ENCODE results near the gene RXFP4. TPM values are rescaled to one million over a fixed set of nuclear protein-coding genes. Genes with fewer than 3 reads are reported as not detected.
"Not testable (repeated sequence)": the region's sequence is repeated elsewhere in the genome, so short reads cannot be mapped to it uniquely, and the experiment has no call there.

The RXFP4 gene
- total RNA-seq, 1 experiment from 2014 or later = not detected

DNA sequence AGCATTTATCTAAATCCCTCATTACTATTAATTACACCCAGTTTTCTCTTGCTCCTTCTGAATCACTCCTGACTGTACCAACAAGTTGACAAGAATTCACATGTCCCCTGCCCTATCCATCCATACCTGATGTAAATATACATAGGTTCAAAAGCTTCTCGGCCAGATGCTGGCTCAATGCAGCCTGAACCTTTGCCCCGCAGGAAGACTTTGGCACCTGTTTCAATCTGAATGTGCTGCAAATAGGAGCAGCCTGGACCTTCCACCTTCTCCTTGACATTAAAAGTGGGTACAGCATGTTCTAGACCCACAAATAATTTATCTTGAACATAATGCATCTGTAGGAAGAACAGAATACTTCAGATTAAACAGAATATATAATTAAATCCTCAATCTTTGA, 15.9 kb upstream of the RXFP4 start:
- Histone ChIP-seq H3K36me3 (ENCODE audit: low read depth, low read length) (peaks cover 78% of the 10 kb centered on the region), H3K4me2 (ENCODE audit: low read length) (no peak overlapping the region), H2AFZ (ENCODE audit: low read length) (no peak overlapping the region), H3K79me2 (ENCODE audit: low read length) (peaks cover 72% of the 10 kb centered on the region), H3K9me2 (replicated peaks; ENCODE audit: low read length) (no peaks in the 10 kb centered on the region), H3K4me1 (ENCODE audit: insufficient read depth, low read length) (peaks cover 22% of the 10 kb centered on the region), H3K9me3 (ENCODE audit: low read length) (no peaks in the 10 kb centered on the region), H3K27me3 (ENCODE audit: low read length) (no peaks in the 10 kb centered on the region), H4K20me1 (ENCODE audit: low read length) (peaks cover 44% of the 10 kb centered on the region), H3K4me3 (ENCODE audit: low read length) (no peak overlapping the region), H3K9ac (ENCODE audit: low read length) (no peak overlapping the region), H3K27ac (ENCODE audit: low read length) (no peak overlapping the region), H3F3A (ENCODE audit: low read length, unreplicated experiment) (peaks cover 6% of the 10 kb centered on the region)
- TF ChIP-seq EZH2phosphoT487 (IDR thresholded peaks at IDR 0.05; ENCODE audit: borderline replicate concordance, low read length) (no peak), EZH2 (IDR thresholded peaks at IDR 0.05; ENCODE audit: low read length, unreplicated experiment) (no peak), CTCF (conservative IDR thresholded peaks at IDR 0.05; ENCODE audit: low read depth, low read length) (no peak)
- ATAC-seq = no peak
- CTCF ChIA-PET = no interaction called here
- intact Hi-C loops (cut with micrococcal nuclease) = no loop called here
- no peak for DNase-seq
- POLR2A ChIA-PET (ENCODE audit: unreplicated experiment) = no interaction called here
- BruUV-seq (replicated peaks) = no TSS peak

DNA sequence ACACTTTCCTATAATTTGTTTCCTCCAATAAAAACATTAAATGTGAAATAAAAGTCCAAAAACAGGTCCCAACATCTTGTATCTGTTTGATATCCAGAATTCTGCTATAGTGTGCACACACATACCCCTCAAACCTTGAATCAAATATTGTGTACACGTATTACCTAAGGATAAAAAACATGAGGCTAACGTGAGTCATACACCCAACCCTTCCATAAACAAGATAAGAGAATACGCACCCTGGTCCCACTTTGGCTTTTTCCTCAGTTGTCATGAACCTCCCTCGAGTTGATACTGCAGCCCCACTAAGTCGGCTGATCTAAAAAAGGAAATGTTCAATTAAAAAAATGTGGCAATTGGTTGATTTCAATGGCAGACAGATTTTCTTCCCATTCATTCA, 12.4 kb upstream of the RXFP4 start:
- H3K4me3 ChIP-seq (ENCODE audit: low read length) = no peak overlapping the region
- H3K27ac ChIP-seq (ENCODE audit: low read length) = peak overlapping the region; percentile 58
- H3K36me3 ChIP-seq (ENCODE audit: low read depth, low read length) = peaks cover 73% of the 10 kb centered on the region
- DNase-seq (peak; percentile 80), ATAC-seq (peak; percentile 28)
- no TSS peak for BruUV-seq (replicated peaks)
- TF ChIP-seq EZH2phosphoT487 (IDR thresholded peaks at IDR 0.05; ENCODE audit: borderline replicate concordance, low read length) (no peak), EZH2 (IDR thresholded peaks at IDR 0.05; ENCODE audit: low read length, unreplicated experiment) (no peak), CTCF (conservative IDR thresholded peaks at IDR 0.05; ENCODE audit: low read depth, low read length) (no peak)
- H3K79me2 ChIP-seq (ENCODE audit: low read length) = peaks cover 86% of the 10 kb centered on the region
- H3K4me1 ChIP-seq (ENCODE audit: insufficient read depth, low read length) = peaks cover 40% of the 10 kb centered on the region
- no peaks in the 10 kb centered on the region for H3K9me3 ChIP-seq (ENCODE audit: low read length)
- H2AFZ ChIP-seq (ENCODE audit: low read length) = no peak overlapping the region
- H3K27me3 ChIP-seq (ENCODE audit: low read length) = no peaks in the 10 kb centered on the region
- H3K9ac ChIP-seq (ENCODE audit: low read length) = 0 out of 2 replicates have a peak overlapping the region, but pooled peaks have one; percentile 1
- CTCF ChIA-PET = no interaction called here
- H3K9me2 ChIP-seq (replicated peaks; ENCODE audit: low read length) = no peaks in the 10 kb centered on the region
- intact Hi-C loops (cut with micrococcal nuclease) = no loop called here
- POLR2A ChIA-PET (ENCODE audit: unreplicated experiment) = interaction anchor here (1.4 kb wide), 1 partner anchor 14 kb away, joined by 4 read pairs; no protein-coding TSS in a partner anchor
- peaks cover 23% of the 10 kb centered on the region for H3F3A ChIP-seq (ENCODE audit: low read length, unreplicated experiment)
- H3K4me2 ChIP-seq (ENCODE audit: low read length) = peak overlapping the region; percentile 34
- H4K20me1 ChIP-seq (ENCODE audit: low read length) = peaks cover 55% of the 10 kb centered on the region

GRCh38 chr1:155930725-155931124, 10.7 kb upstream of the RXFP4 start:
- Histone ChIP-seq H3K4me3 (ENCODE audit: low read length) (peak overlapping the region; percentile 80), H3K4me2 (ENCODE audit: low read length) (peak overlapping the region; percentile 88), H3K9ac (ENCODE audit: low read length) (peak overlapping the region; percentile 49), H3K27ac (ENCODE audit: low read length) (peak overlapping the region; percentile 55), H3K36me3 (ENCODE audit: low read depth, low read length) (peaks cover 62% of the 10 kb centered on the region), H3K4me1 (ENCODE audit: insufficient read depth, low read length) (peaks cover 46% of the 10 kb centered on the region), H3K79me2 (ENCODE audit: low read length) (peaks cover 90% of the 10 kb centered on the region), H3F3A (ENCODE audit: low read length, unreplicated experiment) (peaks cover 24% of the 10 kb centered on the region), H4K20me1 (ENCODE audit: low read length) (peaks cover 55% of the 10 kb centered on the region)
- H3K9me2 ChIP-seq (replicated peaks; ENCODE audit: low read length); ATAC-seq; H3K9me3 ChIP-seq (ENCODE audit: low read length); CTCF ChIA-PET; H3K27me3 ChIP-seq (ENCODE audit: low read length); H2AFZ ChIP-seq (ENCODE audit: low read length); BruUV-seq (replicated peaks); DNase-seq: not testable (repeated sequence)
- intact Hi-C loops (cut with micrococcal nuclease) = loop anchor here (2.0 to 5.0 kb wide), 3 partner anchors 38 to 183 kb away; partner anchors contain the start of genes GON4L and SYT11
- POLR2A ChIA-PET (ENCODE audit: unreplicated experiment) = interaction anchor here (0.6 to 1.4 kb wide), 3 partner anchors 12 to 32 kb away, joined by 4 to 16 read pairs (median 4); no protein-coding TSS in a partner anchor

All from PC-3 (cell line).